HEK293 (cell line): Measurements from ENCODE around the gene PDE4B.

Source experiments
- CTCF ChIP-seq: fragments of 450-650 bp; formaldehyde crosslinking; IDR thresholded peaks from 2 replicates; pipeline ENCODE4 v1.5.1; 2016; ENCODE audit warnings: missing biosample characterization, missing genetic modification characterization
- RBAK ChIP-seq: fragments of 450-650 bp; formaldehyde crosslinking; IDR thresholded peaks from 2 replicates; pipeline ENCODE4 v1.5.1; 2016; ENCODE audit warnings: missing biosample characterization, missing genetic modification characterization
- REST ChIP-seq: fragments of 450-650 bp; formaldehyde crosslinking; IDR thresholded peaks from 2 replicates; pipeline ENCODE4 v1.5.1; 2016; ENCODE audit warnings: missing biosample characterization, missing genetic modification characterization
- SP2 ChIP-seq: fragments of 450-650 bp; formaldehyde crosslinking; IDR thresholded peaks from 2 replicates; pipeline ENCODE4 v1.5.1; 2016; ENCODE audit warnings: missing biosample characterization, missing genetic modification characterization
- TCF7L2 ChIP-seq: IDR thresholded peaks from 2 replicates; pipeline ENCODE4 v1.6.1; 2011; ENCODE audit warnings: low read depth, mild to moderate bottlenecking, inconsistent platforms, low read length, moderate library complexity, borderline replicate concordance
- ZBTB11 ChIP-seq: fragments of 450-650 bp; formaldehyde crosslinking; conservative IDR thresholded peaks from 2 replicates; pipeline ENCODE4 v1.5.1; 2016; ENCODE audit warnings: low read depth, missing biosample characterization, missing genetic modification characterization
- ZBTB21 ChIP-seq: fragments of 450-650 bp; formaldehyde crosslinking; IDR thresholded peaks from 2 replicates; pipeline ENCODE4 v1.5.1; 2017; ENCODE audit warnings: missing biosample characterization, missing genetic modification characterization
- ZNF175 ChIP-seq: fragments of 450-650 bp; formaldehyde crosslinking; IDR thresholded peaks from 2 replicates; pipeline ENCODE4 v1.5.1; 2016; ENCODE audit warnings: missing biosample characterization, missing genetic modification characterization
- ZNF24 ChIP-seq: fragments of 450-650 bp; formaldehyde crosslinking; IDR thresholded peaks from 2 replicates; pipeline ENCODE4 v1.5.1; 2016; ENCODE audit warnings: missing biosample characterization, missing genetic modification characterization
- ZNF423 ChIP-seq: fragments of 450-650 bp; formaldehyde crosslinking; IDR thresholded peaks from 2 replicates; pipeline ENCODE4 v1.5.1; 2016; ENCODE audit warnings: missing biosample characterization, missing genetic modification characterization
- ZNF544 ChIP-seq: fragments of 450-650 bp; formaldehyde crosslinking; IDR thresholded peaks from 2 replicates; pipeline ENCODE4 v1.5.0; 2017; ENCODE audit warnings: missing biosample characterization, missing genetic modification characterization
- ZNF571 ChIP-seq: fragments of 450-650 bp; formaldehyde crosslinking; IDR thresholded peaks from 2 replicates; pipeline ENCODE4 v1.5.0; 2017; ENCODE audit warnings: missing biosample characterization, missing genetic modification characterization
- TF ChIP-seq, protein P1 (sequence below): fragments of 450-650 bp; formaldehyde crosslinking; IDR thresholded peaks from 2 replicates; pipeline ENCODE4 v1.5.1; 2016; ENCODE audit warnings: missing biosample characterization, missing genetic modification characterization
- TF ChIP-seq, protein P2 (sequence below): fragments of 450-650 bp; formaldehyde crosslinking; IDR thresholded peaks from 2 replicates; pipeline ENCODE4 v1.5.1; 2016; ENCODE audit warnings: missing biosample characterization, missing genetic modification characterization

DNA sequence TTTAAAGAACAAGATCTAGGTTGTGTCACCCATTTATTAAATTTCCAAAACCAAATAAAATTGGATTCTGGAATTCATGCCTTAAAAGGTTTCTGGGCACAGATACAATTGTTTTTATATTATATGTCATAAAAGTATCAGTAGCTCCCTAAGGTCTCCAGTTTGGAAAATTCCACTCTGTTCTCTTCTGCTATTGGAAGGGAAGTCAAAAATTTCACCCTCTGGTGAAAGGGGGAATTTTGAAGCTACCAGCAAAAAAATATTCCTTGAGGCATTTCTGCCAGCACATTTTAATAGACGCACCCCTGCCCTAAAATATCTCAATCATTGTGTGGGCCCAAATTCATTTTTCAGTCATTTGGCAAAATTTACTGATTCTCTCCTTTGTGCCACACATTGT is 455.6 kb downstream of the PDE4B start:
- TF ChIP-seq ZBTB11 (tag by site-specific recombination) (no peak), SP2 (tag by site-specific recombination) (no peak), RBAK (tag by site-specific recombination) (no peak), REST (no peak), CTCF (tag by site-specific recombination) (no peak), ZNF571 (tag by site-specific recombination) (no peak), ZBTB21 (tag by site-specific recombination) (no peak), TCF7L2 (no peak), ZNF24 (tag by site-specific recombination) (no peak), ZNF175 (tag by site-specific recombination) (no peak), ZNF423 (tag by site-specific recombination) (no peak), ZNF544 (tag by site-specific recombination) (no peak)
- TF ChIP-seq, protein P1, sequence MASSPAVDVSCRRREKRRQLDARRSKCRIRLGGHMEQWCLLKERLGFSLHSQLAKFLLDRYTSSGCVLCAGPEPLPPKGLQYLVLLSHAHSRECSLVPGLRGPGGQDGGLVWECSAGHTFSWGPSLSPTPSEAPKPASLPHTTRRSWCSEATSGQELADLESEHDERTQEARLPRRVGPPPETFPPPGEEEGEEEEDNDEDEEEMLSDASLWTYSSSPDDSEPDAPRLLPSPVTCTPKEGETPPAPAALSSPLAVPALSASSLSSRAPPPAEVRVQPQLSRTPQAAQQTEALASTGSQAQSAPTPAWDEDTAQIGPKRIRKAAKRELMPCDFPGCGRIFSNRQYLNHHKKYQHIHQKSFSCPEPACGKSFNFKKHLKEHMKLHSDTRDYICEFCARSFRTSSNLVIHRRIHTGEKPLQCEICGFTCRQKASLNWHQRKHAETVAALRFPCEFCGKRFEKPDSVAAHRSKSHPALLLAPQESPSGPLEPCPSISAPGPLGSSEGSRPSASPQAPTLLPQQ (tag by site-specific recombination): no peak
- TF ChIP-seq, protein P2, sequence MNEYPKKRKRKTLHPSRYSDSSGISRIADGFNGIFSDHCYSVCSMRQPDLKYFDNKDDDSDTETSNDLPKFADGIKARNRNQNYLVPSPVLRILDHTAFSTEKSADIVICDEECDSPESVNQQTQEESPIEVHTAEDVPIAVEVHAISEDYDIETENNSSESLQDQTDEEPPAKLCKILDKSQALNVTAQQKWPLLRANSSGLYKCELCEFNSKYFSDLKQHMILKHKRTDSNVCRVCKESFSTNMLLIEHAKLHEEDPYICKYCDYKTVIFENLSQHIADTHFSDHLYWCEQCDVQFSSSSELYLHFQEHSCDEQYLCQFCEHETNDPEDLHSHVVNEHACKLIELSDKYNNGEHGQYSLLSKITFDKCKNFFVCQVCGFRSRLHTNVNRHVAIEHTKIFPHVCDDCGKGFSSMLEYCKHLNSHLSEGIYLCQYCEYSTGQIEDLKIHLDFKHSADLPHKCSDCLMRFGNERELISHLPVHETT (tag by site-specific recombination): no peak
